ENCODE data around the gene ACTR6. TPM values are rescaled to one million over a fixed set of nuclear protein-coding genes. Genes with fewer than 3 reads are reported as not detected.
"Not testable (repeated sequence)": the region's sequence is repeated elsewhere in the genome, so short reads cannot be mapped to it uniquely, and the experiment has no call there.

The ACTR6 gene
- total RNA-seq, 2 donors from 2014 or later, result 23.4 to 24.9 TPM

DNA sequence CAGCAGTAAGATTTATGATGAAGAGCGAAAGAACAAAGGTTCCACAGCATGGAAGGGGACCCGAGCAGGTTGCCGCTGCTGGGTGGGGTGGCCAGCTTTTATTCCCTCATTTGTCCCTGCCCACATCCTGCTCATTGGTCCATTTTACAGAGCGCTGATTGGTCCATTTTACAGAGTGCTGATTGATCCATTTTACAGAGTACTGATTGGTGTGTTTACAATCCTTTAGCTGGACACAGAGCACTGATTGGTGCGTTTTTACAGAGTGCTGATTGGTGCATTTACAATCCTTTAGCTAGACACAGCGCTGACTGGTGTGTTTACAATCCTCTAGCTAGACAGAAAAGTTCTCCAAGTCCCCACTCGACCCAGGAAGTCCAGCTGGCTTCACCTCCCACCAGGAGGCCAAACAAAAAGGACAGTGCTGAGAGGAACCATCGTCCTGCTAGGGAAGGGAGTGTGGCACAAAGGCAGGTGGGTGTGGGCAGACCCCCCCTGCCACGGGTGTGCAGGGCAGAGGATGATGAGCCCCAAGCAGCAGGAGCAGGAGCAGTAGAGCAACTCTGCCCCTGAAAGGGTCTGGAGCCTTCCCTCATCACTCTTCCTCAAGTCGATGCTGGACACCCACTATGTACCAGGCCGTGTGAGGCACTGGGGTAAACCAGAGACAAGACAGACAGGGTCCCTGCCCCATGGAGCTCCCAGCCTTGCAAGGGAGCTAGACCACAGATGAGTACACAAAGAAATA lies 11.6 kb upstream of the ACTR6 start:
- H3K9me3 ChIP-seq (ENCODE audit: control insufficient read depth, low read length, poor library complexity, severe bottlenecking); H3K36me3 Mint-ChIP-seq (ENCODE audit: low read depth); H3K27me3 Mint-ChIP-seq; H3K4me3 Mint-ChIP-seq; ATAC-seq; DNase-seq; H3K27ac Mint-ChIP-seq: not testable (repeated sequence)
- H3K4me1 Mint-ChIP-seq, result peaks cover 12% of the 10 kb centered on the region

DNA sequence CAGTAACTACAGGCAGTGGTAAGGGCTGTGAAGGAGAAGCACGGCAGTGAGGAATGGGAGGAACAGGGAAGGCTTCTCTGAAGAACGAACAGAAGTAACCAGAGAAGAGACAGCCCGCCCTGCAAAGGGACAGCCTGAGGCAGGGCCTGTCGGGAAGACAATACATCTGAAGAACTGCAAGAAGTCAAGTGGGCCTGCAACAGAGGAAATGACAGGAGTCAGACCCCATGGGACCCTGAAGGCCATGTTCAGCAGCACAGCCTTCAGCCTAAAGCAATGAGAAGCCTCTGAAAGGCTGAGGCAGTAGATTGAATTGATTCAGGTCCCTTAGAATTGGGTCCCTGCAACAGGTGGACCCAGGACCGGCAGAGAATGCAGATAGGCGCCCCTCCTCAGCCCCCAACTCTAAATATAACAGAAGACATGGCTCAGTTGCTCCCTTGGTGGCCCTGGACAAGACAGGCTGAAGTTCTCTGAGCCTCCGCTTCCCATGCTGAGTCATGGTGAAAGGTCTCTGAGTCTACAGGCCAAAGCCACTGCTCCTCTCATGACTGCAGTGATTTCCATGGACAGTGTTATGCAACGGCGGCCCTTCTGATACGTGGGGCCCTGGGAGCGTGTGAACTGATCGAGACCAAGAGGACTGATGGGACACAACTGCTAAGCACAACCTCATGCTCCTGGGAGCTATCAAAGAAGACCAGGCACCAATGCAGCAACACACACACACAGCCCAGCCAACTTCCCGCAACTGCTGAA lies 10.8 kb upstream of the ACTR6 start:
- H3K27me3 Mint-ChIP-seq, result no peaks in the 10 kb centered on the region
- H3K4me1 Mint-ChIP-seq, result peaks cover 14% of the 10 kb centered on the region
- DNase-seq (no peak), ATAC-seq (no peak)
- peaks cover 5% of the 10 kb centered on the region for H3K36me3 Mint-ChIP-seq (ENCODE audit: low read depth)
- H3K27ac Mint-ChIP-seq, result no peak overlapping the region
- H3K9me3 ChIP-seq (ENCODE audit: control insufficient read depth, low read length, poor library complexity, severe bottlenecking), result no peaks in the 10 kb centered on the region
- no peak overlapping the region for H3K4me3 Mint-ChIP-seq

DNA sequence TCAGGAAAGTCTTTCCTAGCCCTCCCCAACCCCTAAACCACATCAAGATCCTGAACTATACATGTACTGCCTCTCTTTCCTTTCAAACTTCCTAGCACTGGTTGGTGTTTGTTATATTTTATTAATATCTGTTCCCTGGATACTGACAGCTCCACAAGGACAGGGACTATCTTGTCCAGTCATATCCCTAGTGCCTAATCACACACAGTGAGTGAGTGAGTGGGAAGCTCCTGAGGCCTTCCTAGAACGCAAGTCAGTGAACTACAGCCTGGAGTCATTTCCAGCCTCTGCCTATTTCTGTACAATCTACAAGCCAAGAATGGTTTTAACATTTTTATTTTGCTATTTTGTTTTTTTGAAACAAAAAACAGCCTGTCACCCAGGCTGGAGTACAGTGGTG lies 7.5 kb upstream of the ACTR6 start:
- Mint-ChIP-seq H3K27ac (no peak overlapping the region), H3K36me3 (ENCODE audit: low read depth) (peaks cover 7% of the 10 kb centered on the region), H3K4me3 (no peak overlapping the region), H3K27me3 (no peaks in the 10 kb centered on the region), H3K4me1 (peaks cover 15% of the 10 kb centered on the region)
- no peak for ATAC-seq
- DNase-seq, result no peak
- no peaks in the 10 kb centered on the region for H3K9me3 ChIP-seq (ENCODE audit: control insufficient read depth, low read length, poor library complexity, severe bottlenecking)

DNA sequence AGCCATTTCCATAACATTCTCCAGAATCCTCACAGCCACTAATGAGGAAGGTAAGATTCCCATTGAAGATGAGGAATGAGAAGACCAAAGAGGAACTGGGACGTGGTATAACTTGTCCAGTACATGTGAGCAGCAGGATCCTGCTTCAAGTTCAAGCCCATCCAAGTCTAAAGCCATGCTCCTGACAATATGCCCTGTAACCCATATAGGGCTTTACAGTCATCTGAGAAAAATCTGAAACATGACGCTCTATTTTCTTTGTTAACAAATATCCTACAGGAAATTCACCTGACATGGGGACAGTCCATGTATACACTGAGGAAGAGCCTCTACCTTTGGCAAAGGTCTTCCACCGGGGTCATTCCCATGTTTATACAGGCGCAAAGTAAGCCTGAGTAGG lies 3.1 kb upstream of the ACTR6 start:
- Mint-ChIP-seq H3K27me3 (no peaks in the 10 kb centered on the region), H3K27ac (no peak overlapping the region)

DNA sequence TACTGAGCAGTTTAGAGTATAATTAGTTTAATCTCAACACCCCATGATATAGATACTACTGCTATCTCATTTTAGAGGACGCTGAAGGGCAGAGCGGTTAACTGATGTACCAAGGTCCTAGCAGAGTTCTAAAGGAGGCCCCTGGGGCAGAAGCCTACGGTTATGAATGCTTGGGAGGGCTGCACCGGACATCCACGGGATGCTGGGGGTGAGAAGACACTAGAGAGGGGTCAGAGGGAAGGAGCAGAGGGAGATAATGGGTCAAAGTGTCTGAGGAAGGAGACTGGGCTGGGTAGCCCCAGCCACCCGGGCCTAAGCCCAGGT lies 1.6 kb upstream of the ACTR6 start:
- H3K4me3 Mint-ChIP-seq, result peak overlapping the region; percentile 99
- H3K27me3 Mint-ChIP-seq, result no peaks in the 10 kb centered on the region
- peaks cover 7% of the 10 kb centered on the region for H3K36me3 Mint-ChIP-seq (ENCODE audit: low read depth)
- DNase-seq (no peak), ATAC-seq (no peak)
- H3K4me1 Mint-ChIP-seq, result peaks cover 31% of the 10 kb centered on the region
- H3K9me3 ChIP-seq (ENCODE audit: control insufficient read depth, low read length, poor library complexity, severe bottlenecking), result no peaks in the 10 kb centered on the region
- H3K27ac Mint-ChIP-seq, result peak overlapping the region; percentile 99

More for the DNA sequence above, 3.1 kb upstream of the ACTR6 start:
- DNase-seq, result no peak
- no peaks in the 10 kb centered on the region for H3K9me3 ChIP-seq (ENCODE audit: control insufficient read depth, low read length, poor library complexity, severe bottlenecking)
- ATAC-seq, result no peak
- peaks cover 7% of the 10 kb centered on the region for H3K36me3 Mint-ChIP-seq (ENCODE audit: low read depth)
- H3K4me3 Mint-ChIP-seq, result no peak overlapping the region
- peaks cover 27% of the 10 kb centered on the region for H3K4me1 Mint-ChIP-seq

DNA sequence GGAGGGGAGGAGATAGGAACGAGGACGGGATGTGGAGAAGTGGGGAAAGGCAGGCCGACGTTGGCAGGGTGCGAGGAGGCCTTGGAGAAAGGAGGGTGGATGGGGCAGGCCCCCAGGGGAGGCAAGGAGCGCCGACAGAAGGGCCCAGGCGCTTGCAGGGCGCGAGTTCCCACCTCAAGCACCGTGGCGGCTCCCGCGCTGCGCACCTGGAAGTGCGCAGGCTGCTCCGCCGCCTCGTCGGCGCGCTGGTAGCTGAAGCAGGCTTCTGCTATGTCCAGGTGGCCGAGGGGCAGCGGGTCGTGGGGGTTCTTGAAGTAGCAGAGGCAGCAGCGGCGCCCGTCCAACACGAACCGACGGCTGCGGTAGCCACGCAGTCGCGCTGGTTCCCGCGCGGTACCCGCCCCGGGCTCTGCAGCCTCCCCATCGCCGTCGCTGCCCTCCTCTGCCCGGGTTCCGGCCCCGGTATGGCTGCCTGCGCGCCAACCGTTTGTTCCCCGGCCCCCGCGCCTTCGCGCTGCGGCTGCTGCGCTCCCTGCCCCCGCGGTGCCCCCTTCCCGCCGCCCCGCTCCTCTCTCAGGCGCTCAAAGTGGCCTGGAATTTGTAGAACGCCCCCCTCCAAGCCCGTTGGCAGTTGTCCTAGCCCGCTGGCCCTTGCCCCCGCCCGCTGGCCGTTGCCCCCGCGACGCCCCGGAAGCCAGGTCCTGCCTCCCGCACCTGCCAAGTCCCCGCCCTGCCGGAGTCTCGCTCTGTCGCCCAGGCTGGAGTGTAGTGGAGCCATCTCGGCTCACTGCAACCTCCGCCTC lies 1.1 kb upstream of the ACTR6 start:
- peak overlapping the region; percentile 99 for H3K4me3 Mint-ChIP-seq

DNA sequence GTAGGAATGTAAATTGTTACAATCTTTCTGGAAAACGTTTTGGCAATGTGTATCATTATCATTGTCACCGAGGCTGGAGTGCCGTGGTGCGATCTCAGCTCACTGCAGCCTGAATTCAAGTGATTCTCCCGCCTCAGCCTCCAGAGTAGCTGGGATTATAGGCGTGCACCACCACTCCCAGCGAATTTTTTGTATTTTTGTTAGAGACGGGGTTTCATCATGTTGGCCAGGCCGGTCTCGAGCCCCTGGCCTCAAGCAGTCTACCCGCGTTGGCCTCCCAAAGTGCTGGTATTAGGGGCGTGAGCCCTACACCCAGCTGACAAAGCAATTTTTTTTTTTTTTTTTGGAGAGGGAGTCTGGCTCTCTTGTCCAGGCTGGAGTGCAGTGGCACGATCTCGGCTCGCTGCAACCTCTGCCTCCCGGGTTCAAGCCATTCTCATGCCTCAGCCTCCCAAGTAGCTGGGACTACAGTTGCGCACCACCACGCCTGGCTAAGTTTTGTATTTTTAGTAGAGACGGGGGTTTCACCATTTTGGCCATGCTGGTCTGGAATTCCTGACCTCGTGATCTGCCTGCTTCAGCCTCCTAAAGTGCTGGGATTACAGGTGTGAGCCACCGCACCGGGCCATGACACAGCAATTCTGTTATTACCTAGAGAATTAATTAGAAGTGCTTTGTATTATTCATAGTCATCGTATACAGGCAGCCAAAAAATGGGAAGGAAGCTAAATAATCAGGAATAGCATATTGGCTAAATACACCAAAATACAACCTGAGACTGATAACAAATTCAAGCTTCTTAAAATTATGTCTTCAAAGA lies 1.2 kb downstream of the ACTR6 start:
- H3K27ac Mint-ChIP-seq, result peak overlapping the region; percentile 99
- DNase-seq (no peak), ATAC-seq (no peak)
- no peaks in the 10 kb centered on the region for H3K9me3 ChIP-seq (ENCODE audit: control insufficient read depth, low read length, poor library complexity, severe bottlenecking)
- peaks cover 25% of the 10 kb centered on the region for H3K4me1 Mint-ChIP-seq
- peak overlapping the region; percentile 99 for H3K4me3 Mint-ChIP-seq
- peaks cover 5% of the 10 kb centered on the region for H3K36me3 Mint-ChIP-seq (ENCODE audit: low read depth)
- H3K27me3 Mint-ChIP-seq, result no peaks in the 10 kb centered on the region

More for the DNA sequence above, 1.1 kb upstream of the ACTR6 start:
- Mint-ChIP-seq H3K27ac (peak overlapping the region; percentile 99), H3K36me3 (ENCODE audit: low read depth) (peaks cover 5% of the 10 kb centered on the region), H3K27me3 (no peaks in the 10 kb centered on the region), H3K4me1 (peaks cover 31% of the 10 kb centered on the region)
- ATAC-seq (peak; percentile 67), DNase-seq (peak; percentile 59 to 80 (median 77))
- H3K9me3 ChIP-seq (ENCODE audit: control insufficient read depth, low read length, poor library complexity, severe bottlenecking), result no peaks in the 10 kb centered on the region

DNA sequence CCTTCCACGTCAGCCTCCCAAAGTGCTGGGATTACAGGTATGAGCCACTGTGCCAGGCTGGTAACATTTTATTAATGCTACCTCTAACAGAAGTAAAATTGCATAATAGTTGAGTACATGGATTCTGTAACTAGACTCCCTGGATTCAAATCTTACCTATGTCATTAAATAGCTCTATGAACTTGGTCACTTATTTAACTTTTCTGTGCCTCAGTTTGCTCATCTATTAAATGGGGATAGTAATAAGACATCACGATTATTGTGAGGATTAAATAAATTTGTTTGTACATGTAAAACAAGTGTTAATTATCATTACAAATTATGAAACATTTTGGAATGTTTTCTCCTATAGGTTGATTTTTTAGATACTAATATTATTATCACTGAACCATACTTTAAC lies 6.7 kb downstream of the ACTR6 start:
- no peak overlapping the region for H3K27ac Mint-ChIP-seq
- ATAC-seq, result no peak
- H3K36me3 Mint-ChIP-seq (ENCODE audit: low read depth), result no peaks in the 10 kb centered on the region
- no peak overlapping the region for H3K4me3 Mint-ChIP-seq
- no peak for DNase-seq
- peaks cover 6% of the 10 kb centered on the region for H3K4me1 Mint-ChIP-seq
- H3K9me3 ChIP-seq (ENCODE audit: control insufficient read depth, low read length, poor library complexity, severe bottlenecking), result no peaks in the 10 kb centered on the region
- H3K27me3 Mint-ChIP-seq, result no peaks in the 10 kb centered on the region

DNA sequence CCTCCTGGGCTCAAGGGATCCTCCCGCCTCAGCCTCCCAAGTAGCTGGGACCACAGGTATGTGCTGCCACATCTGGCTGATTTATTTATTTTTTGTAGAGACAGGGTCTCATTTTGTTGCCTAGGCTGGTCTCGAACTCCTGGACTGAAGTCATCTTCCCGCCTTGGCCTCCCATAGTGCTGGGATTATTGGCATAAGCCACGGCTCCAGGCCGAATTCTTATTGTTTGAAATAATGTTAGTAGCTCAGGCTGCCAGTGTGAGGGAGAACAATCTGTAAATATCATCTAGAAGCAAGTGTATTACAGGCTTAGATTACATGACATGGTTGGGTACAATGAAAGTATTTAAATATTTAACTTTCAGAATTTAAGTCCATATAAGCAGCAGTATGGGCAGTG lies 8.2 kb downstream of the ACTR6 start:
- peak overlapping the region; percentile 69 for H3K27ac Mint-ChIP-seq
- no peaks in the 10 kb centered on the region for H3K36me3 Mint-ChIP-seq (ENCODE audit: low read depth)
- DNase-seq (no peak), ATAC-seq (no peak)
- no peaks in the 10 kb centered on the region for H3K9me3 ChIP-seq (ENCODE audit: control insufficient read depth, low read length, poor library complexity, severe bottlenecking)
- H3K4me3 Mint-ChIP-seq, result no peak overlapping the region
- H3K4me1 Mint-ChIP-seq, result no peaks in the 10 kb centered on the region
- H3K27me3 Mint-ChIP-seq, result no peaks in the 10 kb centered on the region

DNA sequence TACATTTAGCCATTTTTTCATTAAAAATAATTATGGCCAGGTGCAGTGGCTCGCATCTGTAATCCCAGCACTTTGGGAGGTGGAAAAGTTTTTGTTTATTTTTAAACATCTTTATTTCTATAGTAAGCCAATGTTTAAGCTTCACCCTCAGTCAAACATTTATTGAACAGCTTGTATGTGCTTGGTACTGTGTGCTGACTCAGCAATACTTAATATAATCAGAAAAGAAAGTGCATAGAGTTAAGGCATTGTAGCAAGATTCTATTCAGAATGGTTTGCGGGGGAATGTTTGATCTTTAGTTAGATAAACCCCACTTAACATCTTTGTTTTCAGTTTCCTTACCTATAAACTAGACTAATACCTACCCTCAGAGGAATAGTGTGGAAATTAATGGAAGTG lies 11.1 kb downstream of the ACTR6 start:
- H3K27me3 Mint-ChIP-seq, result no peaks in the 10 kb centered on the region
- ATAC-seq (no peak), DNase-seq (no peak)
- H3K4me3 Mint-ChIP-seq, result no peak overlapping the region
- no peak overlapping the region for H3K27ac Mint-ChIP-seq
- peaks cover 2% of the 10 kb centered on the region for H3K4me1 Mint-ChIP-seq
- H3K9me3 ChIP-seq (ENCODE audit: control insufficient read depth, low read length, poor library complexity, severe bottlenecking), result no peaks in the 10 kb centered on the region
- peaks cover 3% of the 10 kb centered on the region for H3K36me3 Mint-ChIP-seq (ENCODE audit: low read depth)

DNA sequence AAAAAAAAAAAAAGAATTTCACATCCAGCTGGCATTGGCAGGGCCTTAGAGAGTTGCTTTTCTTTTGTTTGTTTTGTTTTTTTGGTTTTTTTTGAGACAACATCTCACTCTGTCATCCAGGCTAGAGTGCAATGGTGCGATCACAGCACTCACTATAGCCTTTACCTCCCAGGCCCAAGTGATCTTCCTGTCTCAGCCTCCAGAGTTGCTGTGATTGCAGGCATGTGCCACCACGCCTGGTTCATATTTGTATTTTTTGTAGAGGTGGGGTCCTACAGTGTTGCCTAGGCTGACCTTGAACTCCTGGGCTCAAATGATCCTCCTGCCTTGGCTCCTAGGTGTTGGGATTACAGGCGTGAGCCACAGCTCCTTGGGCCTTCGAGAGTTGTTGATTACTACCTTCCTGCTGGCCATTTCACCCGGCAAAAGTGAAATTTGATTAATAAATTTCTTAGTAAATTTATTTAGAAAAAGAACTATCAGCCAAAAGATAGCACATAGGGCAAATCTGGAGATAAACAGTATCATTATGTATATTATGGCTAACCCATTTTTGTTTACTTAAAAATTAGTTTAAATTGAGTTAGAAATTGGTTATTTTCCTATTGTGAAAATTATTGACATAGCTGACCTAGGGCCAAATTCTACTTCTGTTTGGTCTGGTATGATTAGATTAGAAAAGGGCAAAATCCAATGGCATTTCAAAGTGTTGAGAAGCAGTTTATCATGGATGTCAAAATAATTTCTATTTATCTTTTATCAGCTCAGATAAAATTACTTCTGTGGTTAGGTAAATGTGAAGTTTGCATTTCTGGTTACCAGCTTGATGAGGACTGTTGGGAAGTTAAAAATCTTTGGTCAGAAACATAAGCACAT lies 12.6 kb downstream of the ACTR6 start:
- H3K4me1 Mint-ChIP-seq, result peaks cover 7% of the 10 kb centered on the region
- no peak overlapping the region for H3K4me3 Mint-ChIP-seq
- ATAC-seq, result no peak
- DNase-seq, result no peak
- no peaks in the 10 kb centered on the region for H3K9me3 ChIP-seq (ENCODE audit: control insufficient read depth, low read length, poor library complexity, severe bottlenecking)
- no peak overlapping the region for H3K27ac Mint-ChIP-seq
- peaks cover 6% of the 10 kb centered on the region for H3K36me3 Mint-ChIP-seq (ENCODE audit: low read depth)
- no peaks in the 10 kb centered on the region for H3K27me3 Mint-ChIP-seq

DNA sequence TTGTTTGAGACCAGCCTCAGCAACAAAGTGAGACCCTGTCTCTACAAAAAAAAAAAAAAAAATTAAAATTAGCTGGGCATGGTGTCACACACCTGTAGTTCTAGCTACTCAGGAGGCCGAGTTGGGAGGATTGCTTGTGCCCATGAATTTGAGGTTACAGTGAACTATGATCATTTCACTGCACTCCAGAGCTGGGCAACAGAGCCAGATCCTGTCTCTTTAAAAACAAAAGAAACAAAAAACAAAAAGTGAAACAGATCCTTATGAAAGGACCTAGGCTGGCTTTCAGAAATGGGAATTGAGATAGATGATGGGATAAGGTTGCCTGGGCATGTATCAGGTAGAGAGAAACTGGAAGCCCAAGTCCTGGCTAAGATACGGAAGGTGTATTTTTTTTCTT lies 13.9 kb downstream of the ACTR6 start:
- DNase-seq (no peak), ATAC-seq (no peak)
- peaks cover 7% of the 10 kb centered on the region for H3K4me1 Mint-ChIP-seq
- no peaks in the 10 kb centered on the region for H3K9me3 ChIP-seq (ENCODE audit: control insufficient read depth, low read length, poor library complexity, severe bottlenecking)
- H3K27me3 Mint-ChIP-seq, result no peaks in the 10 kb centered on the region
- peaks cover 6% of the 10 kb centered on the region for H3K36me3 Mint-ChIP-seq (ENCODE audit: low read depth)
- H3K4me3 Mint-ChIP-seq, result no peak overlapping the region
- H3K27ac Mint-ChIP-seq, result no peak overlapping the region
